ENCODE measurements around the gene SP7. TPM values are rescaled to one million over a fixed set of nuclear protein-coding genes. Genes with fewer than 3 reads are reported as not detected.

The SP7 gene
- total RNA-seq, 1 experiment from 2014 or later, result not detected

- peaks cover 5% of the 10 kb centered on the region; the same call in 1 of the 2 replicates for H3K4me1 ChIP-seq
- Mint-ChIP-seq H3K27ac (ENCODE audit: unreplicated experiment) (no peak overlapping the region), H3K4me3 (ENCODE audit: unreplicated experiment) (no peak overlapping the region), H3K36me3 (ENCODE audit: insufficient read depth, unreplicated experiment) (no peaks in the 10 kb centered on the region), H3K4me1 (ENCODE audit: low read depth, unreplicated experiment) (peaks cover 13% of the 10 kb centered on the region), H3K27me3 (ENCODE audit: insufficient read depth, unreplicated experiment) (no peaks in the 10 kb centered on the region), H3K9me3 (ENCODE audit: unreplicated experiment) (no peaks in the 10 kb centered on the region)
- H3K27me3 ChIP-seq (replicated peaks; ENCODE audit: control insufficient read depth, insufficient read depth, low read length), result no peaks in the 10 kb centered on the region
- BruUV-seq (replicated peaks), result no TSS peak
- no peak for TF ChIP-seq CTCF (IDR thresholded peaks at IDR 0.05; ENCODE audit: insufficient read depth in 1 of 2, low read depth in 1 of 2, low read length in 1 of 2, severe bottlenecking in 1 of 2, unreplicated experiment in 1 of 2)
- POLR2A ChIA-PET, result no interaction called here
- intact Hi-C loops (cut with micrococcal nuclease; ENCODE audit: unreplicated experiment), result no loop called here
- H3K36me3 ChIP-seq (ENCODE audit: control insufficient read depth, insufficient read depth, low read length), result no peaks in the 10 kb centered on the region
- CTCF ChIA-PET, result interaction anchor here (0.9 to 1.1 kb wide), 2 partner anchors 9 to 14 kb away, joined by 4 read pairs; partner anchors contain the start of gene AAAS
- DNase-seq, result no peak
- H3K9me3 ChIP-seq, result no peaks in the 10 kb centered on the region
- no peak overlapping the region for H3K4me3 ChIP-seq (ENCODE audit: low read depth, low read length)
Measured at GRCh38 chr12:53330671-53331070, 5.5 kb downstream of the SP7 start.

GRCh38 chr12:53328043-53328435, 8.1 kb downstream of the SP7 start:
- BruUV-seq (replicated peaks), result no TSS peak
- no peaks in the 10 kb centered on the region for H3K36me3 ChIP-seq (ENCODE audit: control insufficient read depth, insufficient read depth, low read length)
- no peaks in the 10 kb centered on the region for H3K27me3 ChIP-seq (replicated peaks; ENCODE audit: control insufficient read depth, insufficient read depth, low read length)
- no peak for TF ChIP-seq CTCF (IDR thresholded peaks at IDR 0.05; ENCODE audit: insufficient read depth in 1 of 2, low read depth in 1 of 2, low read length in 1 of 2, severe bottlenecking in 1 of 2, unreplicated experiment in 1 of 2)
- H3K4me1 ChIP-seq, result peaks cover 12% of the 10 kb centered on the region
- intact Hi-C loops (cut with micrococcal nuclease; ENCODE audit: unreplicated experiment), result no loop called here
- no peak overlapping the region for H3K4me3 Mint-ChIP-seq (ENCODE audit: unreplicated experiment)
- no peaks in the 10 kb centered on the region for H3K9me3 ChIP-seq
- no peak for DNase-seq
- H3K27me3 Mint-ChIP-seq (ENCODE audit: insufficient read depth, unreplicated experiment), result no peaks in the 10 kb centered on the region
- CTCF ChIA-PET, result interaction anchor here (3.4 kb wide), 1 partner anchor 17 kb away, joined by 30 read pairs; no protein-coding TSS in a partner anchor
- H3K9me3 Mint-ChIP-seq (ENCODE audit: unreplicated experiment), result no peaks in the 10 kb centered on the region
- POLR2A ChIA-PET, result no interaction called here
- peaks cover 18% of the 10 kb centered on the region for H3K4me1 Mint-ChIP-seq (ENCODE audit: low read depth, unreplicated experiment)
- no peaks in the 10 kb centered on the region for H3K36me3 Mint-ChIP-seq (ENCODE audit: insufficient read depth, unreplicated experiment)
- H3K4me3 ChIP-seq (ENCODE audit: low read depth, low read length), result no peak overlapping the region
- H3K27ac Mint-ChIP-seq (ENCODE audit: unreplicated experiment), result no peak overlapping the region

- Histone ChIP-seq H3K27me3 (replicated peaks; ENCODE audit: control insufficient read depth, insufficient read depth, low read length) (no peaks in the 10 kb centered on the region), H3K4me3 (ENCODE audit: low read depth, low read length) (no peak overlapping the region), H3K9me3 (no peaks in the 10 kb centered on the region), H3K36me3 (ENCODE audit: control insufficient read depth, insufficient read depth, low read length) (no peaks in the 10 kb centered on the region; the same call in 1 of the 2 replicates), H3K4me1 (peaks cover 12% of the 10 kb centered on the region)
- POLR2A ChIA-PET, result no interaction called here
- Mint-ChIP-seq H3K36me3 (ENCODE audit: insufficient read depth, unreplicated experiment) (no peaks in the 10 kb centered on the region), H3K4me3 (ENCODE audit: unreplicated experiment) (no peak overlapping the region), H3K4me1 (ENCODE audit: low read depth, unreplicated experiment) (peaks cover 18% of the 10 kb centered on the region), H3K27me3 (ENCODE audit: insufficient read depth, unreplicated experiment) (no peaks in the 10 kb centered on the region), H3K27ac (ENCODE audit: unreplicated experiment) (no peak overlapping the region), H3K9me3 (ENCODE audit: unreplicated experiment) (no peaks in the 10 kb centered on the region)
- TF ChIP-seq CTCF (IDR thresholded peaks at IDR 0.05; ENCODE audit: insufficient read depth in 1 of 2, low read depth in 1 of 2, low read length in 1 of 2, severe bottlenecking in 1 of 2, unreplicated experiment in 1 of 2), result peak in 1 of 2 experiments; percentile 29
- BruUV-seq (replicated peaks), result no TSS peak
- CTCF ChIA-PET, result interaction anchor here (3.4 kb wide), 1 partner anchor 18 kb away, joined by 30 read pairs; no protein-coding TSS in a partner anchor
- DNase-seq, result peak in 1 of 2 experiments; percentile 25
- intact Hi-C loops (cut with micrococcal nuclease; ENCODE audit: unreplicated experiment), result no loop called here
Measured at GRCh38 chr12:53327435-53328042, 8.6 kb downstream of the SP7 start.

Data from Caco-2 (cell line).